ENCODE results near the gene GET3. TPM values are rescaled to one million over a fixed set of nuclear protein-coding genes. Genes with fewer than 3 reads are reported as not detected.
A peak's percentile ranks its signal among the peaks of the same experiment; 100 is the strongest.

GET3 gene
- total and polyA plus RNA-seq, 2 donors (not counting 1 experiment from before 2014, with no cell fraction given), result 37.2 to 61.7 TPM

DNA sequence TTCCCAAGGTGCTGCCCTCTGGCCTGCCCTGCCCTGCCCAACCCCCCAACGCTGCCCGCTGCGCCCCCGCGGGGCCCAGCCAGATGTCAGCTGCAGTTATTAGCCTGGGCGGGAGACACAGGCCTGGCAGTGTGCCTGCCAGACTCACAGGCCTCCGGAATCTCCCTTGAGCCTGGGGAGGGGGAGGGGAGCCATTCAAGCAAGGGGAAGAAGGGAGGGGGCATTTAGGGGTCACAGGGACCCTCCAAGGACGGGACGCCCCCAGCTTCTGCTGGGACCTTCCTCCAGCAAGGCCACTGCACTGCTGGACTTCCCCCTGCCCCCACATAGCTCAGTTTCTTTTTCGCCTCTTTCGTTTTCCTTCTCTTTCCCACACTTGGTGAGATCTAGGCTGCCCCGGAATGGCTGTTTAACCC lies 51.4 kb downstream of the GET3 start:
- DNase-seq, result peak; percentile 90
- H3K9me3 Mint-ChIP-seq (ENCODE audit: insufficient read depth), result no peaks in the 10 kb centered on the region
- H3K4me3 ChIP-seq (ENCODE audit: control extremely low read depth in 1 of 5, extremely low read depth in 1 of 5, insufficient read depth in 1 of 5, low read depth in 2 of 5, low read length in 4 of 5), result peak overlapping the region; percentile 38 to 99 (median 67)
- H3K4me1 ChIP-seq (ENCODE audit: control insufficient read depth in 2 of 2, insufficient read depth in 2 of 2, low read length in 2 of 2), result peaks cover 56 to 67% of the 10 kb centered on the region in 2 donors
- H4K20me1 ChIP-seq (ENCODE audit: control insufficient read depth, insufficient read depth, low read length, poor library complexity, severe bottlenecking), result peaks cover 19% of the 10 kb centered on the region
- no peaks in the 10 kb centered on the region for H3K27me3 Mint-ChIP-seq
- H3K79me2 ChIP-seq (ENCODE audit: control insufficient read depth, insufficient read depth, low read length), result peaks cover 20% of the 10 kb centered on the region
- TF ChIP-seq EZH2 (IDR thresholded peaks at IDR 0.05; ENCODE audit: borderline replicate concordance, insufficient read depth, low read depth, low read length, poor library complexity, severe bottlenecking), result no peak
- TF ChIP-seq, protein P1, sequence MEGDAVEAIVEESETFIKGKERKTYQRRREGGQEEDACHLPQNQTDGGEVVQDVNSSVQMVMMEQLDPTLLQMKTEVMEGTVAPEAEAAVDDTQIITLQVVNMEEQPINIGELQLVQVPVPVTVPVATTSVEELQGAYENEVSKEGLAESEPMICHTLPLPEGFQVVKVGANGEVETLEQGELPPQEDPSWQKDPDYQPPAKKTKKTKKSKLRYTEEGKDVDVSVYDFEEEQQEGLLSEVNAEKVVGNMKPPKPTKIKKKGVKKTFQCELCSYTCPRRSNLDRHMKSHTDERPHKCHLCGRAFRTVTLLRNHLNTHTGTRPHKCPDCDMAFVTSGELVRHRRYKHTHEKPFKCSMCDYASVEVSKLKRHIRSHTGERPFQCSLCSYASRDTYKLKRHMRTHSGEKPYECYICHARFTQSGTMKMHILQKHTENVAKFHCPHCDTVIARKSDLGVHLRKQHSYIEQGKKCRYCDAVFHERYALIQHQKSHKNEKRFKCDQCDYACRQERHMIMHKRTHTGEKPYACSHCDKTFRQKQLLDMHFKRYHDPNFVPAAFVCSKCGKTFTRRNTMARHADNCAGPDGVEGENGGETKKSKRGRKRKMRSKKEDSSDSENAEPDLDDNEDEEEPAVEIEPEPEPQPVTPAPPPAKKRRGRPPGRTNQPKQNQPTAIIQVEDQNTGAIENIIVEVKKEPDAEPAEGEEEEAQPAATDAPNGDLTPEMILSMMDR (IDR thresholded peaks at IDR 0.05), result no peak
- H3K4me3 Mint-ChIP-seq, result peak overlapping the region; percentile 92
- H3K27ac ChIP-seq (ENCODE audit: low read length in 2 of 2), result peak overlapping the region; percentile 95 to 97
- peaks cover 0 to 4% of the 10 kb centered on the region in 2 experiments for H3K36me3 ChIP-seq (replicated peaks in 1 of 2; ENCODE audit: control extremely low read depth in 1 of 2, control insufficient read depth in 1 of 2, extremely low read depth in 1 of 2, insufficient read depth in 2 of 2, low read length in 1 of 2)
- peak overlapping the region; percentile 86 for H3K9ac ChIP-seq (ENCODE audit: low read length)
- H3K27me3 ChIP-seq (replicated peaks in 1 of 4; ENCODE audit: control extremely low read depth in 1 of 4, control insufficient read depth in 3 of 4, insufficient read depth in 4 of 4, low read length in 3 of 4), result no peaks in the 10 kb centered on the region
- 0% methylated on average over 5 of the region's 12 CpGs for WGBS (ENCODE audit: insufficient coverage)
- ChIA-PET POLR2A (interaction anchor here (0.6 to 4.5 kb wide), 6 partner anchors 11 to 1049 kb away, joined by 3 to 36 read pairs (median 4); partner anchors contain the start of gene FBXW9), CTCF (interaction anchor here (0.5 to 5.0 kb wide), 5 partner anchors 8 to 188 kb away, joined by 3 to 65 read pairs (median 4); no protein-coding TSS in a partner anchor)
- H3K4me2 ChIP-seq (replicated peaks; ENCODE audit: low read depth, low read length, poor library complexity, severe bottlenecking), result peak overlapping the region; percentile 91
- peaks cover 33% of the 10 kb centered on the region for H3K4me1 Mint-ChIP-seq
- peak overlapping the region; percentile 97 for H3K27ac Mint-ChIP-seq
- no peak overlapping the region for H2AFZ ChIP-seq (ENCODE audit: insufficient read depth, low read depth, low read length, poor library complexity, severe bottlenecking)
- H3K9me3 ChIP-seq (ENCODE audit: control extremely low read depth in 1 of 3, control insufficient read depth in 2 of 3, insufficient read depth in 1 of 3, low read length in 2 of 3), result no peaks in the 10 kb centered on the region
- ATAC-seq (ENCODE audit: low read depth), result no peak
- intact Hi-C loops (cut with micrococcal nuclease), result loop anchor here (5.0 kb wide), 1 partner anchor 1206 kb away; no protein-coding TSS in a partner anchor
